ENCODE measurements around the gene IL23R.

The IL23R gene

GRCh38 chr1:67226688-67227087 lies 60.4 kb downstream of the IL23R start:
- Histone ChIP-seq H3K27me3 (ENCODE audit: control insufficient read depth, insufficient read depth, low read length) (no peaks in the 10 kb centered on the region), H3K9me3 (ENCODE audit: control insufficient read depth, low read length) (no peaks in the 10 kb centered on the region), H3K4me3 (ENCODE audit: low read length) (no peak overlapping the region), H3K9ac (ENCODE audit: low read length) (no peak overlapping the region), H3K36me3 (ENCODE audit: control insufficient read depth, insufficient read depth, low read length) (no peaks in the 10 kb centered on the region), H3K4me1 (ENCODE audit: control insufficient read depth, insufficient read depth, low read length) (no peaks in the 10 kb centered on the region)

GRCh38 chr1:67227196-67227595 lies 60.9 kb downstream of the IL23R start:
- no peaks in the 10 kb centered on the region for H3K4me1 ChIP-seq (ENCODE audit: control insufficient read depth, insufficient read depth, low read length)
- no peaks in the 10 kb centered on the region for H3K27me3 ChIP-seq (ENCODE audit: control insufficient read depth, insufficient read depth, low read length)
- H3K4me3 ChIP-seq (ENCODE audit: low read length), result no peak overlapping the region
- H3K9me3 ChIP-seq (ENCODE audit: control insufficient read depth, low read length), result no peaks in the 10 kb centered on the region
- H3K9ac ChIP-seq (ENCODE audit: low read length), result no peak overlapping the region
- H3K36me3 ChIP-seq (ENCODE audit: control insufficient read depth, insufficient read depth, low read length), result no peaks in the 10 kb centered on the region

GRCh38 chr1:67228791-67229190 lies 62.5 kb downstream of the IL23R start:
- no peaks in the 10 kb centered on the region for H3K4me1 ChIP-seq (ENCODE audit: control insufficient read depth, insufficient read depth, low read length)
- no peaks in the 10 kb centered on the region for H3K27me3 ChIP-seq (ENCODE audit: control insufficient read depth, insufficient read depth, low read length)
- no peak overlapping the region for H3K9ac ChIP-seq (ENCODE audit: low read length)
- H3K9me3 ChIP-seq (ENCODE audit: control insufficient read depth, low read length), result no peaks in the 10 kb centered on the region
- no peaks in the 10 kb centered on the region for H3K36me3 ChIP-seq (ENCODE audit: control insufficient read depth, insufficient read depth, low read length)
- no peak overlapping the region for H3K4me3 ChIP-seq (ENCODE audit: low read length)

GRCh38 chr1:67230539-67230938 lies 64.3 kb downstream of the IL23R start:
- no peaks in the 10 kb centered on the region for H3K27me3 ChIP-seq (ENCODE audit: control insufficient read depth, insufficient read depth, low read length)
- no peaks in the 10 kb centered on the region for H3K36me3 ChIP-seq (ENCODE audit: control insufficient read depth, insufficient read depth, low read length)
- H3K9me3 ChIP-seq (ENCODE audit: control insufficient read depth, low read length), result no peaks in the 10 kb centered on the region
- no peaks in the 10 kb centered on the region for H3K4me1 ChIP-seq (ENCODE audit: control insufficient read depth, insufficient read depth, low read length)
- H3K9ac ChIP-seq (ENCODE audit: low read length), result no peak overlapping the region
- H3K4me3 ChIP-seq (ENCODE audit: low read length), result no peak overlapping the region

- Histone ChIP-seq H3K4me1 (ENCODE audit: control insufficient read depth, insufficient read depth, low read length) (no peaks in the 10 kb centered on the region), H3K4me3 (ENCODE audit: low read length) (no peak overlapping the region), H3K36me3 (ENCODE audit: control insufficient read depth, insufficient read depth, low read length) (no peaks in the 10 kb centered on the region), H3K9me3 (ENCODE audit: control insufficient read depth, low read length) (no peaks in the 10 kb centered on the region), H3K9ac (ENCODE audit: low read length) (no peak overlapping the region), H3K27me3 (ENCODE audit: control insufficient read depth, insufficient read depth, low read length) (no peaks in the 10 kb centered on the region)
Observed at GRCh38 chr1:67236277-67236676, 70.0 kb downstream of the IL23R start.

- no peak overlapping the region for H3K4me3 ChIP-seq (ENCODE audit: low read length)
- no peak overlapping the region for H3K9ac ChIP-seq (ENCODE audit: low read length)
- no peaks in the 10 kb centered on the region for H3K4me1 ChIP-seq (ENCODE audit: control insufficient read depth, insufficient read depth, low read length)
- no peaks in the 10 kb centered on the region for H3K27me3 ChIP-seq (ENCODE audit: control insufficient read depth, insufficient read depth, low read length)
- H3K36me3 ChIP-seq (ENCODE audit: control insufficient read depth, insufficient read depth, low read length), result no peaks in the 10 kb centered on the region
- H3K9me3 ChIP-seq (ENCODE audit: control insufficient read depth, low read length), result no peaks in the 10 kb centered on the region
Observed at GRCh38 chr1:67239738-67240137, 73.5 kb downstream of the IL23R start.

- H3K36me3 ChIP-seq (ENCODE audit: control insufficient read depth, insufficient read depth, low read length), result no peaks in the 10 kb centered on the region
- no peaks in the 10 kb centered on the region for H3K4me1 ChIP-seq (ENCODE audit: control insufficient read depth, insufficient read depth, low read length)
- H3K4me3 ChIP-seq (ENCODE audit: low read length), result no peak overlapping the region
- no peak overlapping the region for H3K9ac ChIP-seq (ENCODE audit: low read length)
- H3K9me3 ChIP-seq (ENCODE audit: control insufficient read depth, low read length), result no peaks in the 10 kb centered on the region
- no peaks in the 10 kb centered on the region for H3K27me3 ChIP-seq (ENCODE audit: control insufficient read depth, insufficient read depth, low read length)
Observed at GRCh38 chr1:67241200-67241746, 75.0 kb downstream of the IL23R start.

GRCh38 chr1:67242016-67242415 lies 75.8 kb downstream of the IL23R start:
- Histone ChIP-seq H3K4me3 (ENCODE audit: low read length) (no peak overlapping the region), H3K9ac (ENCODE audit: low read length) (no peak overlapping the region), H3K9me3 (ENCODE audit: control insufficient read depth, low read length) (no peaks in the 10 kb centered on the region), H3K27me3 (ENCODE audit: control insufficient read depth, insufficient read depth, low read length) (no peaks in the 10 kb centered on the region), H3K36me3 (ENCODE audit: control insufficient read depth, insufficient read depth, low read length) (no peaks in the 10 kb centered on the region), H3K4me1 (ENCODE audit: control insufficient read depth, insufficient read depth, low read length) (no peaks in the 10 kb centered on the region)

- H3K36me3 ChIP-seq (ENCODE audit: control insufficient read depth, insufficient read depth, low read length), result no peaks in the 10 kb centered on the region
- no peak overlapping the region for H3K9ac ChIP-seq (ENCODE audit: low read length)
- H3K9me3 ChIP-seq (ENCODE audit: control insufficient read depth, low read length), result no peaks in the 10 kb centered on the region
- no peaks in the 10 kb centered on the region for H3K27me3 ChIP-seq (ENCODE audit: control insufficient read depth, insufficient read depth, low read length)
- no peak overlapping the region for H3K4me3 ChIP-seq (ENCODE audit: low read length)
- no peaks in the 10 kb centered on the region for H3K4me1 ChIP-seq (ENCODE audit: control insufficient read depth, insufficient read depth, low read length)
Observed at GRCh38 chr1:67250051-67250653, 83.9 kb downstream of the IL23R start.

- no peaks in the 10 kb centered on the region for H3K9me3 ChIP-seq (ENCODE audit: control insufficient read depth, low read length)
Observed at GRCh38 chr1:67256291-67257172, 90.3 kb downstream of the IL23R start.

GRCh38 chr1:67257173-67257535 lies 90.9 kb downstream of the IL23R start:
- Histone ChIP-seq H3K9me3 (ENCODE audit: control insufficient read depth, low read length) (no peaks in the 10 kb centered on the region), H3K9ac (ENCODE audit: low read length) (no peak overlapping the region), H3K4me1 (ENCODE audit: control insufficient read depth, insufficient read depth, low read length) (no peaks in the 10 kb centered on the region), H3K36me3 (ENCODE audit: control insufficient read depth, insufficient read depth, low read length) (no peaks in the 10 kb centered on the region), H3K27me3 (ENCODE audit: control insufficient read depth, insufficient read depth, low read length) (no peaks in the 10 kb centered on the region), H3K4me3 (ENCODE audit: low read length) (no peak overlapping the region)

More at GRCh38 chr1:67256291-67257172, 90.3 kb downstream of the IL23R start:
- H3K9ac ChIP-seq (ENCODE audit: low read length), result no peak overlapping the region
- H3K4me3 ChIP-seq (ENCODE audit: low read length), result no peak overlapping the region
- H3K27me3 ChIP-seq (ENCODE audit: control insufficient read depth, insufficient read depth, low read length), result no peaks in the 10 kb centered on the region
- H3K4me1 ChIP-seq (ENCODE audit: control insufficient read depth, insufficient read depth, low read length), result no peaks in the 10 kb centered on the region
- no peaks in the 10 kb centered on the region for H3K36me3 ChIP-seq (ENCODE audit: control insufficient read depth, insufficient read depth, low read length)

GRCh38 chr1:67261680-67262079 lies 95.4 kb downstream of the IL23R start:
- no peaks in the 10 kb centered on the region for H3K9me3 ChIP-seq (ENCODE audit: control insufficient read depth, low read length)
- no peak overlapping the region for H3K4me3 ChIP-seq (ENCODE audit: low read length)
- no peak overlapping the region for H3K9ac ChIP-seq (ENCODE audit: low read length)
- H3K36me3 ChIP-seq (ENCODE audit: control insufficient read depth, insufficient read depth, low read length), result no peaks in the 10 kb centered on the region
- no peaks in the 10 kb centered on the region for H3K4me1 ChIP-seq (ENCODE audit: control insufficient read depth, insufficient read depth, low read length)
- no peaks in the 10 kb centered on the region for H3K27me3 ChIP-seq (ENCODE audit: control insufficient read depth, insufficient read depth, low read length)

All from mucosa of stomach (tissue), 1 donor.